ENCODE results near the gene MRPS6. TPM values are rescaled to one million over a fixed set of nuclear protein-coding genes. Genes with fewer than 3 reads are reported as not detected.

Gene MRPS6
- total RNA-seq, 6 donors from 2014 or later: 25.0 to 54.6 (median 41.6) TPM

- H3K36me3 ChIP-seq: no peaks in the 10 kb centered on the region
- H3K4me1 ChIP-seq: no peaks in the 10 kb centered on the region
- no peak overlapping the region for H3K4me3 ChIP-seq
- DNase-seq (no peak), ATAC-seq (ENCODE audit: low FRiP score in 2 of 2) (no peak)
- 94 to 95% methylated on average over 3 of the region's 3 CpGs for WGBS, 2 donors
- no peak overlapping the region for H3K27ac ChIP-seq
- no peak for TF ChIP-seq EP300 (IDR thresholded peaks at IDR 0.05)
- TF ChIP-seq CTCF (IDR thresholded peaks at IDR 0.05): no peak
- TF ChIP-seq POLR2A (IDR thresholded peaks at IDR 0.05): no peak
- no peak for TF ChIP-seq POLR2AphosphoS5 (IDR thresholded peaks at IDR 0.05)
- no peaks in the 10 kb centered on the region for H3K27me3 ChIP-seq
- H3K9me3 ChIP-seq: no peaks in the 10 kb centered on the region
These were observed 109.1 kb downstream of the MRPS6 start for GRCh38 chr21:34182436-34182835.

- Histone ChIP-seq H3K27me3 (no peaks in the 10 kb centered on the region), H3K27ac (peak overlapping the region in 1 of 4 donors; percentile 4), H3K9me3 (no peaks in the 10 kb centered on the region), H3K4me1 (no peaks in the 10 kb centered on the region), H3K36me3 (no peaks in the 10 kb centered on the region), H3K4me3 (no peak overlapping the region)
- no peak for DNase-seq
- 81 to 82% methylated on average over 5 of the region's 5 CpGs for WGBS, 2 donors
- TF ChIP-seq POLR2A (IDR thresholded peaks at IDR 0.05): no peak
- no peak for TF ChIP-seq CTCF (IDR thresholded peaks at IDR 0.05)
- no peak for TF ChIP-seq EP300 (IDR thresholded peaks at IDR 0.05)
- no peak for TF ChIP-seq POLR2AphosphoS5 (IDR thresholded peaks at IDR 0.05)
- no peak for ATAC-seq (ENCODE audit: low FRiP score in 2 of 2)
These were observed 110.1 kb downstream of the MRPS6 start for GRCh38 chr21:34183331-34183928.

GRCh38 chr21:34184232-34184631 is 110.9 kb downstream of the MRPS6 start:
- no peaks in the 10 kb centered on the region for H3K27me3 ChIP-seq
- H3K9me3 ChIP-seq: no peaks in the 10 kb centered on the region
- 90 to 92% methylated on average over 5 of the region's 5 CpGs for WGBS, 2 donors
- ATAC-seq (ENCODE audit: low FRiP score in 2 of 2) (no peak), DNase-seq (no peak)
- no peaks in the 10 kb centered on the region for H3K36me3 ChIP-seq
- no peak overlapping the region for H3K27ac ChIP-seq
- no peak for TF ChIP-seq EP300 (IDR thresholded peaks at IDR 0.05)
- TF ChIP-seq POLR2A (IDR thresholded peaks at IDR 0.05): no peak
- TF ChIP-seq CTCF (IDR thresholded peaks at IDR 0.05): no peak
- TF ChIP-seq POLR2AphosphoS5 (IDR thresholded peaks at IDR 0.05): no peak
- no peaks in the 10 kb centered on the region for H3K4me1 ChIP-seq
- H3K4me3 ChIP-seq: no peak overlapping the region

GRCh38 chr21:34185026-34185750 is 111.8 kb downstream of the MRPS6 start:
- TF ChIP-seq POLR2A (IDR thresholded peaks at IDR 0.05) (no peak), EP300 (IDR thresholded peaks at IDR 0.05) (no peak), CTCF (IDR thresholded peaks at IDR 0.05) (no peak), POLR2AphosphoS5 (IDR thresholded peaks at IDR 0.05) (no peak)
- WGBS, 2 donors: 83 to 94% methylated on average over 15 of the region's 15 CpGs
- Histone ChIP-seq H3K36me3 (no peaks in the 10 kb centered on the region), H3K27me3 (no peaks in the 10 kb centered on the region), H3K27ac (no peak overlapping the region), H3K4me1 (no peaks in the 10 kb centered on the region), H3K4me3 (no peak overlapping the region), H3K9me3 (no peaks in the 10 kb centered on the region)
- no peak for ATAC-seq (ENCODE audit: low FRiP score in 2 of 2)
- no peak for DNase-seq
